ENCODE measurements around the gene C22orf23. TPM values are rescaled to one million over a fixed set of nuclear protein-coding genes. Genes with fewer than 3 reads are reported as not detected.
"Not testable (repeated sequence)": the region's sequence is repeated elsewhere in the genome, so short reads cannot be mapped to it uniquely, and the experiment has no call there.

C22orf23 gene
- total RNA-seq, 1 donor from 2014 or later, result 0.30 TPM

GRCh38 chr22:37983860-37984791 lies 30.7 kb upstream of the C22orf23 start, which contains the start of gene SOX10:
SOX10 (minus strand) TSS chr22:37984555; CDS start chr22:37983784, 771 bp downstream.
- intact Hi-C loops (cut with DNase I), result no loop called here
- no peak for ATAC-seq (ENCODE audit: poor library complexity)
- no peak for DNase-seq

DNA sequence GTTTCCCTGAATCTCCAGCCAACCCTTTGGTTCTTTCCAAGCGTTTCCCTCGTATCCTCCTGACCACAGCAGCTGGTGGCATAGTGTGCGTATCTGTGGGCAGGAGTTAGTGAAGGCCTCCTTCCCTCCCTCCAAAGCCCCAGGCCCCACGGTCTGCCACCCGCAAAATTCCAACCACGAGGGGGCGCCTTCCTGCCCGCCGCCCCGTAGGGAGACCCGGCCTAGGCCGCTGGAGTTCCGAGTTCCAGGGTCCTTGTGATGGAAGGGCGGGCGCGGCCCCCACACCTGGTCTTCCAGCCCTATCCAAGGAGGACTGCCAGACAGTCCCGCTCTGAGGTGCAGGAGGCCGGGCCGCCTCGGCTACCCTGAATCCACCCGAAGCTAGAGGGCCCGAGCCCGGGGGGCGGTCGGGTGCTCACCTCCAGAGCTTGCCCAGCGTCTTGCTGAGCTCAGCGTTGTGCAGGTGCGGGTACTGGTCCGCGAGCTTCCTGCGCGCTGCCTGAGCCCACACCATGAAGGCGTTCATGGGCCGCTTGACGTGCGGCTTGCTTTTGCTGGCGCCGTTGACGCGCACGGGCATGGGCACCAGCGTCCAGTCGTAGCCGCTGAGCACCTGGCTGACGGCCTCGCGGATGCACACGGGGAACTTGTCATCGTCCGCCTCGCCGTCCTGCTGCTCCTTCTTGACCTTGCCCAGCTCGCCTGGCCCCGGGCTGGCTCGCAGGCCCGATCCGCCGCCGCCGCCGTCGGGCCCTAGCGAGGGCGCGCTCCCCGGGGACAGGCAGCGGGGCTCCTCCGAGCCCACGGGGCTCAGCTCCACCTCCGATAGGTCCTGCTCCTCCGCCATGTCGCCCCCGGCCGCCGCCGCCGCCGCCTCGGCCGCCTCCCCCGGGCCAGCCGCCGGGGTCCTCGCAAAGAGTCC lies 29.8 kb upstream of the C22orf23 start:
- DNase-seq (no peak), ATAC-seq (ENCODE audit: poor library complexity) (no peak)
- intact Hi-C loops (cut with DNase I), result no loop called here

DNA sequence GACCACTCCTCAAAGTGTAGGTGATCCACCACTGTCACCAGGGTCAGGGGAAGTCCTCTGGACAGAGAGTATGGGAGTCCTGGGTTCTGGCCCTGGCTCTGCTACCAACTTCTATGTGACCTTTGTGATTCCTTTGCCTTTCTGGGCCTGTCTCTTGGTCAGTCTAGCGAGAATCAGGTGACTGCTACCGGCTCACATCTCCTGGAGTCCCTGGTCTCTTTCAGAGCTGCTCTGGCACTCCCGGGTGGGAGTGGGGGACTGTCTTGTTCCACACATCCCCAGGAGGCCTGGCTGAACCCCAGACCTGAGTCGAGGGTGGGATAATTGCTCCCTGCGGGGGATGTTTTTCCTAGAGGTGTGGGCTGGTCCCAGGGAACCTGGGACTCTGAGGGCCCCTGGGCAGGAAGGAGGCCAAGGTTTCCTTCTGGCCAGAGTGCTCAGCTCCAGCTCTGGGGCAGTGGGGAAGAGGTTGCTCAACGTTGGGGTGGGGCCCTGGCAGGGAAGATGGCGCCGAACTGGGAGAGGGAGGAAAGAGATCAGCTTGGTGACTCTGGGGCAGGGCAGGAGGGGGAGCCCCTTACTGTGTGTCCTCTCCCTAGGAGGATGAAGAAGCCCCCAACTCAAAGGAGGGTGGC lies 28.9 kb upstream of the C22orf23 start:
- no peak for ATAC-seq (ENCODE audit: poor library complexity)
- peak; percentile 59 for DNase-seq
- intact Hi-C loops (cut with DNase I), result no loop called here

- intact Hi-C loops (cut with DNase I), result no loop called here
- DNase-seq (no peak), ATAC-seq (ENCODE audit: poor library complexity) (peak; percentile 34)
Observed at GRCh38 chr22:37981282-37982011, 28.0 kb upstream of the C22orf23 start.

DNA sequence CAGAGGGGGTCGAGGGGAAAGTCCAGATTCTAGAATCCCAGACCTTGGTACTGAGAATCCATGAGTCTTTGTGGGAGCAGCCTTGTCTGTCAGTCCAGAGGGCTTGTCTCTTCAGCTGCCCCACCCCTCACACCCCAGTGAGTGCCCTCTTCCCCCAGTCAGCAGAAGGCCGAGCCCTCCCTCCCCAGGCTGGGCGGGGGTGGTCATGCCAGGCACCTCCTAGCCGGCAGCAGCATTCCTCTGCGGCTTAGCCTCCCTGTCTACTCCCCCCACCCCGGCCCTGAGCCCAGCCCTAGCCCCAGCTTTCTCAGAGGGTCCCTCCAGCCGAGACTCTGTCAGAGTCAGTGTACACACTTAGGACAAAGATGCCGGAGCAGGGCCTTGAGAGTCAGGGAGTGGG lies 26.4 kb upstream of the C22orf23 start:
- DNase-seq (no peak), ATAC-seq (ENCODE audit: poor library complexity) (no peak)
- intact Hi-C loops (cut with DNase I), result no loop called here

- intact Hi-C loops (cut with DNase I), result no loop called here
- no peak for ATAC-seq (ENCODE audit: poor library complexity)
Observed at GRCh38 chr22:37976547-37976946, 23.1 kb upstream of the C22orf23 start.

DNA sequence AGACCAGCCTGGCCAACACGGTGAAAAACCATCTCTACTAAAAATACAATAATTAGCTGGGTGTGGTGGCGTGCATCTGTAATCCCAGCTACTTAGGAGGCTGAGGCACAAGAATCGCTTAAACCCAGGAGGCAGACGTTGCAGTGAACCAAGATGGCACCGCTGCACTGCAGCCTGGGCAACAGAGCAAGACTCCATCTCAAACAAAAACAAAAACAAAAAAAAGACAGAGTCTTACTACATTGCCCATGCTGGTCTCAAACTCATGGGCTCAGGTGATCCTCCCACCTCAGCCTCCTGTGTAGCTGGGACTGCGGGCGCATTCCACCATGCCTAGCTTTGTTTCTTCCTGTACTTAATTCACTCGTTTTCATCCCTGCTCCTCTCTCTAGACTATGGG lies 22.6 kb upstream of the C22orf23 start:
- intact Hi-C loops (cut with DNase I); DNase-seq; ATAC-seq (ENCODE audit: poor library complexity): not testable (repeated sequence)

More at GRCh38 chr22:37976547-37976946, 23.1 kb upstream of the C22orf23 start:
- DNase-seq, result no peak

DNA sequence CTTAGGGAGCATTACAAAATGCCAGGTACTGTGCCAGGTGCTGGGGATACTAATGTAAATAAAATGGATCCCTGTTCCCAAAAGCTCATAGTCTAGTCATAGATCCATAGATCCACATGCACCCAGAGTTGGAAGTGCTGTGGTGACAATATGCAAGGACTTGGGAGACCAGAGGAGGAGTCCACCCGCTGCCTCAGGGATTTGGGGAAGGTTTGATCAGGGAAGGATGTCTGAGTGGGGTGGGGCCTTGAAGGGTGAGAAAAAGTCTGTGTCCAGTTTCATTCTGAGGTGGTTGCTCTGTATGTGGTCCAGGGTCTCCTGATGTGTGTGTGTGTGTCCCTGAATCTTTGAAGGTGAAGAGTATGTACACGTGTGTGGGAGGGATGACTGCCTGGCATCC lies 21.8 kb upstream of the C22orf23 start:
- ATAC-seq (ENCODE audit: poor library complexity), result no peak
- DNase-seq, result no peak
- intact Hi-C loops (cut with DNase I), result no loop called here

DNA sequence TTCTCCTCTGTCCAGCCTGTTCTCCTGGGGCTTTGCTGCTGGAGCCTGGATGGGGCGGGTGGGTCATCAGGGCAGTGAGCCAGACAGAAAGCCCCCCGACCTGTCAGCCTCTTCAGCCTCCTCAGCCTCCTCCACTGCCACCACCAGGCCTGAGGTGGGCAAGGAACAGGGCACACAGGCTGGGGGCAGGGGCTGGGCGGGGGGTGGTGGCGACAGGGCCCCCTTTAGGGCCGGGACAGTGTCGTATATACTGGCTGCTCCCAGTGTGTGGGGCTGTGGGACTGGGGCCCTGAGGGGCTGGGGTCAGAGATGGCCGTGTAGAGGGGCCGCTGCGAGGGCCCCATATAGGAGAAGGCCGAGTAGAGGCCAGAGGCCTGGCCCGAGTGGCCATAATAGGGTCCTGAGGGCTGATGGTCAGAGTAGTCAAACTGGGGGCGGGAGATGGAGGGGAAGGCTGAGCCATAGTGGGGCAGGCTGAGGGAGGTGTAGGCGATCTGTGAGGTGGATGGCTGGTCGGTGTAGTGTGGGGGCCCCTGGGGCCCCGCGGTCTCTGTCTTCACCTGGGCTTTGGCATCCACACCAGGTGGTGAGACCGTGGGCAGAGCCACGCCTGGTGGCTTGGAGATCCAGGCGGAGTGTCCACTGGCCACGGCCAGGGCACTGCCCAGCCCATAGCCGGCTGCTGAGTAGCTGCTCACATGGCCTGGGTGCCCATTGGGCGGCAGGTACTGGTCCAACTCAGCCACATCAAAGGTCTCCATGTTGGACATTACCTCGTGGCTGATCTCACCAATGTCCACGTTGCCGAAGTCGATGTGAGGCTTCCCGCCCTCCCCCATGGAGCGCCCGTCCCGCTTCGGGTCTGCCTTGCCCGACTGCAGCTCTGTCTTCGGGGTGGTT lies 20.1 kb upstream of the C22orf23 start:
- intact Hi-C loops (cut with DNase I), result no loop called here
- ATAC-seq (ENCODE audit: poor library complexity) (no peak), DNase-seq (no peak)

DNA sequence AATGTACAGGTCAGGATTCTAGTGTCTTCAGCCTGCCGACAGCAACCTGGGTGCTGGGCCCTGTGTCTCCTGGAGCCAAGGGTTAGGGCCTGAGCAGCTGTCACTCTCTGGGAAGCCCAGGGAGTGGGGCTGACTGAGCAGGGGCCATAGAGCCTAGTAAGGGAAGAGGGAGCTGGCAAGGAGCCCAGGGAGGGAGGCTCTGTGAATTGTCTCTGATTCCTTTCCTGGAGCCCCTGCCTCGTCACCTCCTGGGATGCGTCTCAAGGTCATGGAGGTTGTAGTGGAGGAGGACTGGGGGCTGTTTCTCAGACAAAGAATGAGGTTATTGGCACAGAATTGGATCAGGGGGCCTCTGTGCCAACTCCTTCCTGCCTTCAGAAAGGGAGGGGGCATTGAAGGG lies 19.1 kb upstream of the C22orf23 start:
- DNase-seq (no peak), ATAC-seq (ENCODE audit: poor library complexity) (no peak)

GRCh38 chr22:37971475-37972434 lies 18.4 kb upstream of the C22orf23 start:
- DNase-seq (no peak), ATAC-seq (ENCODE audit: poor library complexity) (no peak)
- intact Hi-C loops (cut with DNase I), result no loop called here

More for the DNA sequence above, 19.1 kb upstream of the C22orf23 start:
- intact Hi-C loops (cut with DNase I), result no loop called here

DNA sequence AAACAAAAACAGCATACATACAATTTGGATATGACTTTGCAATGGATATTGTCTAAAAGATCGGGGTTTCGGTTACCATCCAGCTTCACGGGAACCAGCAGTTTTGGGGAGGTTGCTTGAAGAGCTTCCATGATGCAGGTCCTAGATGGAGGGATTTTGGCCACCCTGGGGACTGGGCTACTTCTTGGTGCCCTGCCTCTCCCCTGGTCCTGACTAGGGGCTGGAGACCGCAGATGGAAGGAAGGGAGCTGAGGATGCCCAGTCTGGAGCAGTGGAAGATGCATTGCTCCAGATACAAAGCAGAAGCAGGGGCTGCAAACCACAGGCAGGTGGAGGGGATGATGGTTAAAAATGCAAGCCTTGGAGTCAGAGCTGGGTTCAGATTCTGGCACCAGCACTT lies 17.5 kb upstream of the C22orf23 start:
- DNase-seq, result no peak
- intact Hi-C loops (cut with DNase I), result no loop called here
- no peak for ATAC-seq (ENCODE audit: poor library complexity)

GRCh38 chr22:37968452-37969251 lies 15.3 kb upstream of the C22orf23 start:
- intact Hi-C loops (cut with DNase I), result loop anchor here (5.0 kb wide), 1 partner anchor 151 kb away; no protein-coding TSS in a partner anchor

GRCh38 chr22:37967637-37968451 lies 14.4 kb upstream of the C22orf23 start:
- ATAC-seq (ENCODE audit: poor library complexity) (no peak), DNase-seq (no peak)
- intact Hi-C loops (cut with DNase I), result loop anchor here (5.0 kb wide), 1 partner anchor 151 kb away; no protein-coding TSS in a partner anchor

More at GRCh38 chr22:37968452-37969251, 15.3 kb upstream of the C22orf23 start:
- ATAC-seq (ENCODE audit: poor library complexity) (no peak), DNase-seq (no peak)
